HG02884 (cell line): ENCODE data around the gene NOP14.
"Not testable (repeated sequence)": the region's sequence is repeated elsewhere in the genome, so short reads cannot be mapped to it uniquely, and the experiment has no call there.

ENCODE experiments used
- ATAC-seq: cut with Tn5 transposase; IDR thresholded peaks from one replicate; pipeline ENCODE4 v1.9.1; 2021; ENCODE audit warnings: mild to moderate bottlenecking, moderate library complexity; ENCODE audit not compliant: unreplicated experiment

NOP14 gene

GRCh38 chr4:2962614-2963174, 512 bp downstream of the NOP14 start:
- ATAC-seq: peak; percentile 20

GRCh38 chr4:2961811-2962441, 1.3 kb downstream of the NOP14 start:
- ATAC-seq: no peak

- no peak for ATAC-seq
Observed at GRCh38 chr4:2961421-2961810, 1.8 kb downstream of the NOP14 start.

GRCh38 chr4:2960450-2960849, 2.8 kb downstream of the NOP14 start:
- ATAC-seq: not testable (repeated sequence)

GRCh38 chr4:2958446-2958845, 4.8 kb downstream of the NOP14 start:
- ATAC-seq: no peak

- not testable (repeated sequence) for ATAC-seq
Observed at GRCh38 chr4:2955186-2956044, 7.8 kb downstream of the NOP14 start.

- ATAC-seq: no peak
Observed at GRCh38 chr4:2954358-2955185, 8.6 kb downstream of the NOP14 start.

- ATAC-seq: no peak
Observed at GRCh38 chr4:2953496-2953895, 9.7 kb downstream of the NOP14 start.

- ATAC-seq: no peak
Observed at GRCh38 chr4:2950221-2950989, 12.8 kb downstream of the NOP14 start.

GRCh38 chr4:2949782-2950125, 13.5 kb downstream of the NOP14 start:
- no peak for ATAC-seq

GRCh38 chr4:2948895-2949781, 14.1 kb downstream of the NOP14 start:
- no peak for ATAC-seq

GRCh38 chr4:2947926-2948325, 15.3 kb downstream of the NOP14 start:
- no peak for ATAC-seq

- ATAC-seq: no peak
Observed at GRCh38 chr4:2946812-2947600, 16.2 kb downstream of the NOP14 start.

GRCh38 chr4:2945619-2946604, 17.3 kb downstream of the NOP14 start:
- ATAC-seq: not testable (repeated sequence)

- no peak for ATAC-seq
Observed at GRCh38 chr4:2944586-2945526, 18.4 kb downstream of the NOP14 start.

- no peak for ATAC-seq
Observed at GRCh38 chr4:2944091-2944482, 19.1 kb downstream of the NOP14 start.
